ENCODE measurements around the gene QKI.
A peak's percentile ranks its signal among the peaks of the same experiment; 100 is the strongest.

Gene QKI

DNA sequence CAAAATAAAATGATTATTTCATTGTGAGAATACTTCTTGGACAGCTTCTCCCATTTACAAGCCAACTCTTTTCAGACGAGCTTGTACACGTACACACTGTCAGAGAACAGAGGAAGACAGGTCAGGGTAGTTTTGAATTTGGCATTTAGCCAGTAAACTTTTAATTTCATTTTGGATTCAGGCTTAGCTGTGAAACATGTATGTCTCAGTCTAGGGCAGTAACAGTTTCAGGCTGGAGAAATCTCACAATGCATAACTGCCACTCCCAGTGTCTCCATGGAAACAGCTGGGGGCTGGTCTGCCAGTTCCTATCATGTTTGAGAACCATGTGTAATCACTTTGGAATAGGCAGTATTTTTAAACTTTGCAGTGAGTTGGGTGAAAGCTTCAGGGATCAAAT, 22.0 kb upstream of the QKI start:
- DNase-seq, result no peak

DNA sequence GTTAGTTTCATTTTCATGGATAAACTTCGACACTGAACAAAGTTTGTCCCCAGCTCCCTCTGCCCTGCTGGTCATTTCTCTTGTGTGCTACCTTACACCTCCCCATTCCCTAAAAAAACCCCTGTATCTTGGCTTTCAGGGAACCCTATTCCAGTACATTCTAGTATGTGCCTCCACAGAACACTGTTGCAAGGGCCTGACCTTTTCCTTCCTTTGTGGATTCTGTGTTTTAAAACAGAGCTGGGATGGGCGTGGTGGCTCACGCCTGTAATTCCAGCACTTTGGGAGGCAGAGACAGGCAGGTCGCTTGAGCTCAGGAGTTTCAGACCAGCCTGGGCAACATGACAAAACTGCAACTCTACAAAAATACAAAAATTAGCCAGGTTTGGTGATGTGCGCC, 20.6 kb upstream of the QKI start:
- no peak for DNase-seq

DNA sequence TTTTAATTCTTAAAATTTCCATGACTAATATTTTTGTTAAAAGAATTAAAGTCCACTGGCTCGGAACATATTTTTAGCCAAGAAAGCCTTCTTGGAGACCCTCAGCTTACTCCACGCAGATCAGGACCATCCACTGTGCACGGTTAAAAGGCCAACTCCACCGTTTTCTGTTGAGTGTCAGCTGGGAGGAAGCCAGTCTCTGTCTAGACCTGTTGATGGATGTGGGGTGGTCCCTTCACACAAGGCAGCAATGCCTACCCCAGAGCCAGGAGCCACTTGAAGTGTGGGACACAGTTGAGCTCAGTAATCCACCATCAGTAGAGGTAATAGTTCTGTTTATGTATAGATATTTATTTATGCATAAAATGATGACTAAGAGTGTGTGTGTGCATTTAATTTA, 19.9 kb upstream of the QKI start:
- no peak for DNase-seq

- DNase-seq, result no peak
Measured at GRCh38 chr6:163395122-163395830, 19.2 kb upstream of the QKI start.

- DNase-seq, result no peak
Measured at GRCh38 chr6:163395831-163396185, 18.7 kb upstream of the QKI start.

- DNase-seq, result no peak
Measured at GRCh38 chr6:163397326-163397725, 17.2 kb upstream of the QKI start.

DNA sequence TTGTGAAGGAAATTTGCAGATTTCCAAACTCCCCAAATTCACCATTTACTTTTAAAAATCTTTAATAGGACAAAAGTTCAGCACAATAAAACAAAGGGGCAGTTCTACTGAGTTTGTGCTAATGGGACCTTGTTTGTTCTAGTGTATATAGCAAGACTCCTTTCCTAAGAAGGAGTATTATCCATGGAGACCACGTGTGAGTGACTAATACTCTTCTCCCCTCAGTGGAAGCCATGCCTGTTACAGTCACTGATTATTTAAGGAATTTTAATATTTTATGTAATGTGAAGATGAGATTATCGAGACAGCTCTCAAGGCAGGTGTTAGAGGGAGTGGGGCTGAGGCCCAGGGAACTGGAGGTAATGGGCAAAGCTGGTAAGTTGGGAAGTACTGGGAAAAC, 16.4 kb upstream of the QKI start:
- DNase-seq, result no peak

- DNase-seq, result no peak
Measured at GRCh38 chr6:163398815-163399214, 15.7 kb upstream of the QKI start.

DNA sequence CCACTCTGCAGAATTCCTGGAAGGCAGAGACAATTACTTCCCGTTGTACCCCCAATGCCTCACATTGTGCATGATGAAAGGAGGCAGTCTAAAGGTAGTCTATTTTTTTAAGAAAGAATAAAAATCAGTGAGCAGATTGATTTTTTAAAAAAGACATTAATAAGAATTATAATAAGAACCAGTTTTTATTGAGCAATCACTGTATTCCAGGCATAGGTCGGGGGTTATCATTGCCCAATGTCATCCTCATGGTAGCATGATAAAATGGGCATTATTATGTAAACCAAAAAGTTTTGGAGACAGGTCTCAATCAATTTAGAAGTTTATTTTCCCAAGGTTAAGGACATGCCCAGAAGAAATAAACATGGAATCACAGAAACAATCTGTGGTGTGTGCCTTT, 14.0 kb upstream of the QKI start:
- no peak for DNase-seq

- no peak for DNase-seq
Measured at GRCh38 chr6:163401039-163401885, 13.3 kb upstream of the QKI start.

GRCh38 chr6:163402616-163403015, 11.9 kb upstream of the QKI start:
- no peak for DNase-seq

DNA sequence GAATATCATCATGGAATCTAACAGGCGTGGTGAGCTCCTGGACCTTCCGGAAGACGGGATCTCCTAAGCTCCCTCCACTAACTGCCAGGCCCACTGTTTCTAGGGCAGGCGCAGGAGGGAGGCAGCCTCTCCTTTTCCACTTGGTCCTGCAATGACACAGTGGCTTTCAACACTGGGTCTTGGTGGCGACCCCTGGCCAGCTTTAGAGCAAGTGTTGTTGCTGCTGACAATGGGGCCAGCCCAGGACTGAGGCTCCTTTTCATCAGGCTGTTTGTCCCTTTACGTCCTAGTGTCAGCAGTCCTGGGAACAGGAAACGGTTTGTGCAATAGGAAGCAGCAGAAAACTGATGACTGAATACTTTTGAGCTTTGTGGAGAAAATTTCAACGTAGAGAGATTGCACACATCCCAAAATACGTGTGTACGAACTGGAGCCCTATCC, 9.7 kb upstream of the QKI start:
- no peak for DNase-seq

GRCh38 chr6:163405412-163406309, 8.9 kb upstream of the QKI start:
- DNase-seq, result no peak

DNA sequence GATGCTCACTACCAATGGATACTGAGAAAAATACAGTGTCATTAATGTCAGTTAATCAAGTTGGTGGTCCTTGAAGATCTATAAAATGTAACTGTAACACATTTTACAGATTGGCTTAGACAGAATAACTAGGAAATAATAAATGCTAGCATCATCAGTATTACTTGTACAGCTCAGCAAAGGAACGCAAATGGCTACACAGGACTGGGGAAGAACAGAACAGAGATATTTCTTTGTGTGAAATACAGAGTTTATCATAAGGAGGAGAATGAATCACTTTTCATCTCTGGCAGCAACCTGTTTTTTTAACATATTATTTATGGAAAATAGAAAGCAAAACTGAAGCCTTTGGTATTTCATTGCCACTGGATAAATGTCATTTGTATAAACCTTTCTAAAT, 8.2 kb upstream of the QKI start:
- no peak for DNase-seq

- DNase-seq, result no peak
Measured at GRCh38 chr6:163406830-163407229, 7.7 kb upstream of the QKI start.

- no peak for DNase-seq
Measured at GRCh38 chr6:163408352-163408991, 6.0 kb upstream of the QKI start.

- no peak for DNase-seq
Measured at GRCh38 chr6:163409712-163410111, 4.8 kb upstream of the QKI start.

DNA sequence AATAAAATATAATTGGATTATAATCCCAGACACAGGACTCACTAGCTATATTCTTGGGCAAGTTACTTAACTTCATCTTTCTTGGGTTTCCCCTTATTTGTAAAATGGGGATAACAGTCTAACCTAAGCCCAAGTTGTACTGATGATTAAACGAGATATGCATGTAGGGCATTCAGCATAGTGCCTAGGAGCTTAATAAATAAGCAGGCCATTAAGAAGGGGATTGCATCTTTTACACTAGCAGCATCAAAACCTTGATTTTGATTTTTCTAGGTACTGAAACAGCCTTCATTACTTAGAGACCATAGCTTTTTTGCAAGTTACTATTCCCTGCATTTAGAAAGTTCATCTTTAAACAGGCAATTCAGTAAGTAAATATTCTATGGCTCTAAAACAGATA, 2.2 kb upstream of the QKI start:
- DNase-seq, result no peak

DNA sequence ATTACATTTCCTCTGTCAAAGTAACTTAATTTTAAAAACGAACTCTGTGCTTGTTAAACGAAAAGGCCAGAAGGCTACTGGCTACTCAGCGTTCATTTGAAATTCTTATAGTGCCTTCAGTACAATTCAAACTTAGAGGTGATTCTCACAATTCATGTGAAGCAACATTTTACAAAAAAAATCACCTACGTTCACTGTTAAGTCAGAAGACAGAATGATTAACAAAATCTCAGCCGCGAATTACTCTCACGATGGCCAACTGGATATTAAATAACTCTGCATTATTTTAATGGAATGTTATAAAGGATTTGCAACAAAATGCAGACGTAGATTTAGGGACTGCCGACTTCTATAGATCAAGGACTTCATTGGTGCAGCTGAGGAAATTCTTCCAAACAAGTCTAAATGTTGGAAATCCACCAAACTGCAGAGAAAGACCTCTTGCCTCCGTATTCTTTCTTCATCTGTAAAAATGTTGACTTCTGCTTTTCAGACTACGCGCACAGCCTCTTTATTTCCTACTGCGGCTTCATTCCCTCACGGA, 1.6 kb upstream of the QKI start:
- DNase-seq, result no peak

GRCh38 chr6:163413345-163414116, 987 bp upstream of the QKI start:
- DNase-seq, result peak; percentile 85

- peak; percentile 28 for DNase-seq
Measured at GRCh38 chr6:163414946-163415619, 565 bp downstream of the QKI start.
